HepG2 (cell line): ENCODE results near the gene DYDC2. TPM values are rescaled to one million over a fixed set of nuclear protein-coding genes. Genes with fewer than 3 reads are reported as not detected.
A peak's percentile ranks its signal among the peaks of the same experiment; 100 is the strongest.

Source experiments
- ATAC-seq: fragments of 200-7000 bp; cut with Tn5 transposase; 3 replicates; pipeline ENCODE4 v1.9.1; 2020; ENCODE audit warnings: mild to moderate bottlenecking, moderate library complexity
- BruUV-seq: library from RNA; stranded (reverse); fragments of 400-500 nt; replicated peaks from 2 replicates; lab custom pipeline; 2021; lab: Mats Ljungman, UMichigan
- CTCF ChIA-PET: fragments of 300-600 bp; formaldehyde crosslinking; extraction: SDS; loops from one replicate; lab custom pipeline; 2021; ENCODE audit warnings: low total read pairs, inconsistent platforms, low intra/inter-chr PET ratio; lab: Yijun Ruan, JAX
- POLR2A ChIA-PET: fragments of 350-600 bp; sonication (Branson Sonifier 250); formaldehyde crosslinking; loops from one replicate; lab custom pipeline; 2020; ENCODE audit warnings: antibody characterized with exemption, inconsistent platforms; lab: Yijun Ruan, JAX
- DNase-seq: peaks from one replicate; pipeline ENCODE4 v3.0.0-alpha.2; 2015; ENCODE audit warnings: low spot score
- FAIRE-seq: peaks from 3 replicates; lab custom pipeline; 2011; peaks lifted over from hg19 to GRCh38; lab: Jason Lieb, UNC
- H2AFZ ChIP-seq: one replicate; pipeline ENCODE4 v1.6.1; 2011; ENCODE audit warnings: low read length, inconsistent platforms
- H3K27ac ChIP-seq: fragments of 300-600 bp; 3 replicates; pipeline ENCODE4 v1.8.0; 2011; ENCODE audit warnings: mixed run types, mild to moderate bottlenecking, mixed read lengths, low read length, inconsistent platforms; ENCODE audit not compliant: insufficient read depth; ENCODE audit errors: extremely low read length
- H3K27me3 ChIP-seq, 2 experiments: fragments of 200-600 bp in 1 of 2; 2 replicates in 1 of 2; 3 replicates in 1 of 2; pipeline versions ENCODE4 v1.6.0 to v1.8.0; 2011; ENCODE audit warnings: low read length in 2 of 2, mild to moderate bottlenecking in 2 of 2, moderate library complexity in 2 of 2, inconsistent platforms in 1 of 2; ENCODE audit not compliant: insufficient read depth in 2 of 2, control insufficient read depth in 1 of 2
- H3K36me3 ChIP-seq, 2 experiments: fragments of 200-600 bp in 1 of 2; replicated peaks in 1 of 2; 2 replicates in 1 of 2; 3 replicates in 1 of 2; pipeline versions ENCODE4 v1.5.1 to v1.8.0; 2011; ENCODE audit warnings: low read length in 2 of 2, inconsistent platforms in 1 of 2; ENCODE audit not compliant: insufficient read depth in 2 of 2, control insufficient read depth in 1 of 2
- H3K4me1 ChIP-seq: 2 replicates; pipeline ENCODE4 v1.5.1; 2012; ENCODE audit warnings: low read length, inconsistent platforms; ENCODE audit not compliant: insufficient read depth
- H3K4me2 ChIP-seq: 2 replicates; pipeline ENCODE4 v1.6.0; 2011; ENCODE audit warnings: low read depth, low read length, inconsistent platforms
- H3K4me3 ChIP-seq, 3 experiments: fragments of 200-600 bp in 1 of 3; sonication (generic), shearing (Covaris generic) in 1 of 3; replicated peaks in 1 of 3; 2 replicates each; pipeline ENCODE4 v1.5.1; 2011 to 2016; ENCODE audit warnings: low read length in 3 of 3, inconsistent platforms in 2 of 3, low read depth in 2 of 3, mild to moderate bottlenecking in 2 of 3, control low read depth in 1 of 3, mixed read lengths in 1 of 3; ENCODE audit not compliant: insufficient read depth in 1 of 3
- H3K79me2 ChIP-seq: one replicate; pipeline ENCODE4 v1.6.1; 2011; ENCODE audit warnings: low read length, inconsistent platforms; ENCODE audit not compliant: insufficient read depth
- H3K9ac ChIP-seq: 2 replicates; pipeline ENCODE4 v1.6.0; 2011; ENCODE audit warnings: mild to moderate bottlenecking, low read depth, low read length, inconsistent platforms; ENCODE audit not compliant: insufficient read depth
- H3K9me3 ChIP-seq: 2 replicates; pipeline ENCODE4 v1.5.1; 2012; ENCODE audit warnings: mild to moderate bottlenecking, low read length
- H4K20me1 ChIP-seq: 2 replicates; pipeline ENCODE4 v1.6.0; 2011; ENCODE audit warnings: inconsistent platforms, mild to moderate bottlenecking, low read length, moderate library complexity; ENCODE audit not compliant: insufficient read depth
- CEBPG ChIP-seq: IDR thresholded peaks from 2 replicates; pipeline ENCODE4 v1.6.1; 2016
- CSRNP2 ChIP-seq: sonication (generic); formaldehyde crosslinking; conservative IDR thresholded peaks from 2 replicates; pipeline ENCODE4 v1.8.0; 2022; ENCODE audit warnings: low read depth, missing genetic modification reagents
- HIC2 ChIP-seq: sonication (generic); formaldehyde crosslinking; IDR thresholded peaks from 2 replicates; pipeline ENCODE4 v1.9.0; 2022; ENCODE audit warnings: low read depth, missing genetic modification reagents
- HMGXB4 ChIP-seq, 2 experiments: sonication (generic) in 1 of 2; formaldehyde crosslinking in 1 of 2; IDR thresholded peaks; 2 replicates each; pipeline versions ENCODE4 v1.4.0 to v1.6.1; 2018 to 2020; ENCODE audit warnings: missing genetic modification reagents in 2 of 2, borderline replicate concordance in 1 of 2, low read depth in 1 of 2, mild to moderate bottlenecking in 1 of 2, missing biosample characterization in 1 of 2
- HNF4A ChIP-seq: sonication (generic); formaldehyde crosslinking; IDR thresholded peaks from 2 replicates; pipeline ENCODE4 v1.4.0; 2020; ENCODE audit warnings: missing genetic modification reagents
- KMT2A ChIP-seq: sonication (generic); formaldehyde crosslinking; IDR thresholded peaks from 2 replicates; pipeline ENCODE4 v1.4.0; 2020; ENCODE audit warnings: missing genetic modification reagents
- NFRKB ChIP-seq: fragments of 450-650 bp; IDR thresholded peaks from 2 replicates; pipeline ENCODE4 v1.6.1; 2017
- NFYC ChIP-seq: IDR thresholded peaks from 2 replicates; pipeline ENCODE4 v1.6.1; 2016; ENCODE audit warnings: missing genetic modification reagents, missing compliant biosample characterization
- PAXIP1 ChIP-seq: sonication (generic); formaldehyde crosslinking; conservative IDR thresholded peaks from 2 replicates; pipeline ENCODE4 v1.4.0; 2020; ENCODE audit warnings: mild to moderate bottlenecking, missing genetic modification reagents, moderate library complexity
- ZBTB14 ChIP-seq: sonication (generic); formaldehyde crosslinking; IDR thresholded peaks from 2 replicates; pipeline ENCODE4 v1.4.0; 2020; ENCODE audit warnings: missing genetic modification reagents
- ZMAT5 ChIP-seq: sonication (generic); formaldehyde crosslinking; IDR thresholded peaks from 2 replicates; pipeline ENCODE4 v1.5.0; 2020; ENCODE audit warnings: mild to moderate bottlenecking, low read depth, missing genetic modification reagents, borderline replicate concordance
- WGBS: methylation state at CpG from one replicate; pipeline ENCODE4 v1.1.6; 2017; ENCODE audit warnings: low lambda C conversion rate; 5-methylcytosine and 5-hydroxymethylcytosine counted together
- in situ Hi-C: cut with HindIII; loops from 2 replicates; pipeline ENCODE4 v1.10.0; 2017; ENCODE audit warnings: low pct_unique_long_range_greater_than_20kb; ENCODE audit not compliant: extremely low pct_ligation_motif_present
- intact Hi-C: fragments of 100-400 bp; cut with micrococcal nuclease; formaldehyde crosslinking; loops from one replicate; pipeline ENCODE4 v1.10.0; 2022; ENCODE audit not compliant: unreplicated experiment
- polyA plus RNA-seq, 8 experiments: library from polyadenylated mRNA; depleted of rRNA in 3 of 8; stranded (reverse) in 7 of 8; unstranded in 1 of 8; fragments of >200 nt; fragmentation: Illumina TruSeq in 4 of 8; extraction: Trizol in 4 of 8; gene quantifications; 2 replicates each; pipeline versions ENCODE4 v1.2.1 to v1.2.3, GENCODE V29; 2011 to 2016; ENCODE audit warnings: low read depth in 4 of 8, missing spikeins in 1 of 8, mixed read lengths in 1 of 8; ENCODE audit not compliant: insufficient read depth in 1 of 8
- total RNA-seq, 5 experiments: library from RNA; depleted of rRNA; stranded (reverse); fragments of >200 nt; fragmentation: Illumina TruSeq; extraction: Trizol; gene quantifications; 2 replicates each; pipeline ENCODE4 v1.2.3, GENCODE V29; 2016; ENCODE audit warnings: low read depth in 1 of 5

Gene DYDC2
- total and polyA plus RNA-seq, 2 of the 13 experiments (the other 11 are each of a cell fraction or from before 2014, with no cell fraction given) = 0.98 to 2.3 TPM

- H3K4me2 ChIP-seq = peak overlapping the region; percentile 82
- TF ChIP-seq NFRKB (no peak), ZMAT5 (CRISPR knock-in tag) (no peak), NFYC (CRISPR knock-in tag) (no peak), CEBPG (0 out of 2 replicates have a peak, but pooled peaks have one; percentile 4), ZBTB14 (CRISPR knock-in tag) (no peak), CSRNP2 (CRISPR knock-in tag) (no peak), HMGXB4 (CRISPR knock-in tag; IDR thresholded peaks at IDR 0.05; ENCODE audit: borderline replicate concordance in 1 of 2, low read depth in 1 of 2) (0 out of 4 replicates have a peak, but pooled peaks of 1 of the 2 experiments have one; percentile 19), KMT2A (CRISPR knock-in tag) (no peak), PAXIP1 (CRISPR knock-in tag) (peak; percentile 40; the same call in 1 of the 2 replicates), HNF4A (CRISPR knock-in tag) (peak; percentile 77), HIC2 (peak; percentile 59; the same call in 1 of the 2 replicates)
Observed at GRCh38 chr10:80410122-80410521, 53.5 kb downstream of the DYDC2 start.

More at GRCh38 chr10:80410122-80410521, 53.5 kb downstream of the DYDC2 start:
- 0% methylated on average over 1 of the region's 2 CpGs for WGBS
- intact Hi-C loops = no loop called here
- Histone ChIP-seq H4K20me1 (peaks cover 10% of the 10 kb centered on the region; the same call in 1 of the 2 replicates), H3K9me3 (no peaks in the 10 kb centered on the region), H3K27me3 (no peaks in the 10 kb centered on the region; a peak in 1 of 5 replicates), H3K36me3 (no peaks in the 10 kb centered on the region), H3K9ac (peak overlapping the region; percentile 92), H3K79me2 (peaks cover 59% of the 10 kb centered on the region), H3K4me3 (peak overlapping the region in 2 of 3 experiments; percentile 76 to 78; a peak in 3 of 6 replicates), H2AFZ (no peak overlapping the region), H3K4me1 (peaks cover 84% of the 10 kb centered on the region), H3K27ac (peak overlapping the region; percentile 99)
- in situ Hi-C loops = no loop called here
- FAIRE-seq = no peak
- POLR2A ChIA-PET = interaction anchor here (0.9 to 2.0 kb wide), 4 partner anchors 8 to 95 kb away, joined by 4 to 12 read pairs (median 6); no protein-coding TSS in a partner anchor
- BruUV-seq = no TSS peak
- CTCF ChIA-PET = no interaction called here
- no peak for DNase-seq
- 0 out of 3 replicates have a peak, but pooled peaks have one; percentile 4 for ATAC-seq
